NCI-H187 treated with DMSO at 0.1 percent for 48 hours (cell line): Measurements from ENCODE around the gene SNX3.
A peak's percentile ranks its signal among the peaks of the same experiment; 100 is the strongest.
"Not testable (repeated sequence)": the region's sequence is repeated elsewhere in the genome, so short reads cannot be mapped to it uniquely, and the experiment has no call there.

ENCODE experiments used
- DNase-seq: peaks from one replicate; lab custom pipeline; 2025; lab: John Stamatoyannopoulos, UW

The SNX3 gene

GRCh38 chr6:108260809-108261569 lies at the start of gene SNX3:
TSS of gene SNX3 (minus strand) at chr6:108261040. CDS start at chr6:108260921, 119 bp downstream.
- DNase-seq = peak; percentile 69

- DNase-seq = no peak
These were observed 49.0 kb upstream of the SNX3 start for GRCh38 chr6:108309844-108310243.

- DNase-seq = not testable (repeated sequence)
These were observed 47.8 kb upstream of the SNX3 start for GRCh38 chr6:108308641-108309040.

- DNase-seq = no peak
These were observed 43.8 kb upstream of the SNX3 start for GRCh38 chr6:108304646-108305045.

- no peak for DNase-seq
These were observed 41.5 kb upstream of the SNX3 start for GRCh38 chr6:108302386-108302785.

- no peak for DNase-seq
These were observed 34.8 kb upstream of the SNX3 start for GRCh38 chr6:108295676-108296075.

GRCh38 chr6:108294727-108295625 lies 34.1 kb upstream of the SNX3 start, which contains the start of gene AFG1L:
TSS of gene AFG1L (plus strand) at chr6:108295054. CDS start at chr6:108295080, 26 bp downstream.
- no peak for DNase-seq

- DNase-seq = no peak
These were observed 33.5 kb upstream of the SNX3 start for GRCh38 chr6:108294297-108294726.

- no peak for DNase-seq
These were observed 32.9 kb upstream of the SNX3 start for GRCh38 chr6:108293527-108294296.

- not testable (repeated sequence) for DNase-seq
These were observed 31.7 kb upstream of the SNX3 start for GRCh38 chr6:108292561-108292960.

- DNase-seq = no peak
These were observed 30.3 kb upstream of the SNX3 start for GRCh38 chr6:108291091-108291490.

GRCh38 chr6:108288742-108289141 lies 27.9 kb upstream of the SNX3 start:
- no peak for DNase-seq

- no peak for DNase-seq
These were observed 26.5 kb upstream of the SNX3 start for GRCh38 chr6:108287373-108287772.

- DNase-seq = no peak
These were observed 25.5 kb upstream of the SNX3 start for GRCh38 chr6:108286366-108286765.

GRCh38 chr6:108285381-108285780 lies 24.5 kb upstream of the SNX3 start:
- no peak for DNase-seq

GRCh38 chr6:108277831-108278230 lies 17.0 kb upstream of the SNX3 start:
- no peak for DNase-seq

- DNase-seq = no peak
These were observed 16.5 kb upstream of the SNX3 start for GRCh38 chr6:108277295-108277694.

- no peak for DNase-seq
These were observed 15.1 kb upstream of the SNX3 start for GRCh38 chr6:108275976-108276375.

GRCh38 chr6:108274546-108274945 lies 13.7 kb upstream of the SNX3 start:
- no peak for DNase-seq

- not testable (repeated sequence) for DNase-seq
These were observed 9.1 kb upstream of the SNX3 start for GRCh38 chr6:108269955-108270354.

- DNase-seq = no peak
These were observed 8.0 kb upstream of the SNX3 start for GRCh38 chr6:108268845-108269244.

- DNase-seq = no peak
These were observed 2.5 kb upstream of the SNX3 start for GRCh38 chr6:108263371-108263770.
